ENCODE measurements around the gene NSD2.

GRCh38 chr4:1857931-1858330, 13.3 kb upstream of the NSD2 start:
- no peak for TF ChIP-seq CTCF (IDR thresholded peaks at IDR 0.05)
- TF ChIP-seq EZH2 (IDR thresholded peaks at IDR 0.05; ENCODE audit: borderline replicate concordance, insufficient read depth, low read depth, low read length, poor library complexity, severe bottlenecking): no peak
